ENCODE results near the gene DDX50. TPM values are rescaled to one million over a fixed set of nuclear protein-coding genes. Genes with fewer than 3 reads are reported as not detected.

DDX50 gene
- total RNA-seq, 1 donor from 2014 or later: 41.4 TPM

- peak within 1 kb of the TSS; percentile 99 for H3K27ac Mint-ChIP-seq (ENCODE audit: unreplicated experiment)
- H3K4me1 Mint-ChIP-seq (ENCODE audit: unreplicated experiment): peaks cover 28% of the 10 kb centered on the region
- peaks cover 13% of the 10 kb centered on the region for H3K36me3 Mint-ChIP-seq (ENCODE audit: unreplicated experiment)
Measured at GRCh38 chr10:68955832-68956532, 54.9 kb downstream of the DDX50 start, which contains the start of gene DDX21. Gene DDX21 (plus strand): TSS chr10:68956170. CDS start chr10:68956226, 56 bp downstream.

GRCh38 chr10:68957284-68957615, 56.1 kb downstream of the DDX50 start:
- Mint-ChIP-seq H3K4me1 (ENCODE audit: unreplicated experiment) (peaks cover 28% of the 10 kb centered on the region), H3K27ac (ENCODE audit: unreplicated experiment) (peak overlapping the region; percentile 99), H3K27me3 (ENCODE audit: unreplicated experiment) (no peaks in the 10 kb centered on the region), H3K36me3 (ENCODE audit: unreplicated experiment) (peaks cover 18% of the 10 kb centered on the region), H3K9me3 (ENCODE audit: unreplicated experiment) (no peaks in the 10 kb centered on the region), H3K4me3 (ENCODE audit: unreplicated experiment) (peak overlapping the region; percentile 99)
- DNase-seq (ENCODE audit: extremely low spot score, unreplicated experiment): no peak
- no peak for TF ChIP-seq CTCF (IDR thresholded peaks at IDR 0.05)

More at GRCh38 chr10:68955832-68956532, 54.9 kb downstream of the DDX50 start, which contains the start of gene DDX21:
- Mint-ChIP-seq H3K27me3 (ENCODE audit: unreplicated experiment) (no peaks in the 10 kb centered on the region), H3K9me3 (ENCODE audit: unreplicated experiment) (no peaks in the 10 kb centered on the region), H3K4me3 (ENCODE audit: unreplicated experiment) (peak within 1 kb of the TSS; percentile 99)
- peak; percentile 74 for TF ChIP-seq CTCF (IDR thresholded peaks at IDR 0.05)
- peak; percentile 93 for DNase-seq (ENCODE audit: extremely low spot score, unreplicated experiment)

- Mint-ChIP-seq H3K9me3 (ENCODE audit: unreplicated experiment) (no peaks in the 10 kb centered on the region), H3K27ac (ENCODE audit: unreplicated experiment) (peak overlapping the region; percentile 99), H3K4me1 (ENCODE audit: unreplicated experiment) (peaks cover 28% of the 10 kb centered on the region), H3K36me3 (ENCODE audit: unreplicated experiment) (peaks cover 21% of the 10 kb centered on the region), H3K27me3 (ENCODE audit: unreplicated experiment) (no peaks in the 10 kb centered on the region), H3K4me3 (ENCODE audit: unreplicated experiment) (peak overlapping the region; percentile 99)
- no peak for TF ChIP-seq CTCF (IDR thresholded peaks at IDR 0.05)
- no peak for DNase-seq (ENCODE audit: extremely low spot score, unreplicated experiment)
Measured at GRCh38 chr10:68957654-68958053, 56.5 kb downstream of the DDX50 start.

- H3K4me1 Mint-ChIP-seq (ENCODE audit: unreplicated experiment): peaks cover 24% of the 10 kb centered on the region
- peaks cover 29% of the 10 kb centered on the region for H3K36me3 Mint-ChIP-seq (ENCODE audit: unreplicated experiment)
- no peak overlapping the region for H3K4me3 Mint-ChIP-seq (ENCODE audit: unreplicated experiment)
- DNase-seq (ENCODE audit: extremely low spot score, unreplicated experiment): no peak
- TF ChIP-seq CTCF (IDR thresholded peaks at IDR 0.05): no peak
- no peaks in the 10 kb centered on the region for H3K27me3 Mint-ChIP-seq (ENCODE audit: unreplicated experiment)
- H3K9me3 Mint-ChIP-seq (ENCODE audit: unreplicated experiment): no peaks in the 10 kb centered on the region
- H3K27ac Mint-ChIP-seq (ENCODE audit: unreplicated experiment): peak overlapping the region; percentile 13
Measured at GRCh38 chr10:68959695-68960527, 58.8 kb downstream of the DDX50 start.

DNA sequence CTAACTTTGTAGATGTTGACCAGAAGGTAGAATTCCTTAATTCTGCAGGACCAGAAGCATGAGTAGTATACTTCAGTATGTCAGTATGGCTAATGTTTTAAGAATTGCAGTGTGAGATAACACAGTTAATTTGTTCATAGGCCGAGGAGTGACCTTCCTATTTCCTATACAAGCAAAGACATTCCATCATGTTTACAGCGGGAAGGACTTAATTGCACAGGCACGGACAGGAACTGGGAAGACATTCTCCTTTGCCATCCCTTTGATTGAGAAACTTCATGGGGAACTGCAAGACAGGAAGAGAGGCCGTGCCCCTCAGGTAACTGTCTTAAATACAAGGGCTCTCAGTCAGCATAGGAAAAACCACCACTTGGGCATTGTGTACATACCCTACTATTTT, 62.0 kb downstream of the DDX50 start:
- Mint-ChIP-seq H3K9me3 (ENCODE audit: unreplicated experiment) (no peaks in the 10 kb centered on the region), H3K4me1 (ENCODE audit: unreplicated experiment) (peaks cover 13% of the 10 kb centered on the region), H3K36me3 (ENCODE audit: unreplicated experiment) (peaks cover 44% of the 10 kb centered on the region), H3K27me3 (ENCODE audit: unreplicated experiment) (no peaks in the 10 kb centered on the region), H3K27ac (ENCODE audit: unreplicated experiment) (no peak overlapping the region), H3K4me3 (ENCODE audit: unreplicated experiment) (no peak overlapping the region)
- no peak for DNase-seq (ENCODE audit: extremely low spot score, unreplicated experiment)
- TF ChIP-seq CTCF (IDR thresholded peaks at IDR 0.05): no peak

Data from osteocyte (in vitro differentiated cells).